HepG2 (cell line): ENCODE results near the gene FIBP. TPM values are rescaled to one million over a fixed set of nuclear protein-coding genes. Genes with fewer than 3 reads are reported as not detected.

Experiments
- FOXO1 ChIP-seq: sonication (generic); formaldehyde crosslinking; IDR thresholded peaks from 2 replicates; pipeline ENCODE4 v1.4.0; 2020; ENCODE audit warnings: missing genetic modification reagents
- SNAI1 ChIP-seq: sonication (generic); formaldehyde crosslinking; IDR thresholded peaks from 2 replicates; pipeline ENCODE4 v1.5.0; 2020; ENCODE audit warnings: mild to moderate bottlenecking, missing genetic modification reagents, borderline replicate concordance
- ZNF446 ChIP-seq: sonication (generic); formaldehyde crosslinking; IDR thresholded peaks from 2 replicates; pipeline ENCODE4 v1.5.0; 2020; ENCODE audit warnings: mild to moderate bottlenecking, missing genetic modification reagents
- ZSCAN25 ChIP-seq: sonication (generic); formaldehyde crosslinking; IDR thresholded peaks from 2 replicates; pipeline ENCODE4 v1.8.0; 2022; ENCODE audit warnings: mild to moderate bottlenecking, missing genetic modification reagents
- polyA plus RNA-seq, 8 experiments: library from polyadenylated mRNA; depleted of rRNA in 3 of 8; stranded (reverse) in 7 of 8; unstranded in 1 of 8; fragments of >200 nt; fragmentation: Illumina TruSeq in 4 of 8; extraction: Trizol in 4 of 8; gene quantifications; 2 replicates each; pipeline versions ENCODE4 v1.2.1 to v1.2.3, GENCODE V29; 2011 to 2016; ENCODE audit warnings: low read depth in 4 of 8, missing spikeins in 1 of 8, mixed read lengths in 1 of 8; ENCODE audit not compliant: insufficient read depth in 1 of 8
- total RNA-seq, 5 experiments: library from RNA; depleted of rRNA; stranded (reverse); fragments of >200 nt; fragmentation: Illumina TruSeq; extraction: Trizol; gene quantifications; 2 replicates each; pipeline ENCODE4 v1.2.3, GENCODE V29; 2016; ENCODE audit warnings: low read depth in 1 of 5
- TF ChIP-seq, protein P1 (sequence below): sonication (generic); formaldehyde crosslinking; IDR thresholded peaks from 2 replicates; pipeline ENCODE4 v1.4.0; 2020; ENCODE audit warnings: missing genetic modification reagents, mild to moderate bottlenecking, borderline replicate concordance
- TF ChIP-seq, protein P2 (sequence below): sonication (generic); formaldehyde crosslinking; IDR thresholded peaks from 2 replicates; pipeline ENCODE4 v1.4.0; 2020; ENCODE audit warnings: missing genetic modification reagents
- TF ChIP-seq, protein P3 (sequence below): sonication (generic); formaldehyde crosslinking; IDR thresholded peaks from 2 replicates; pipeline ENCODE4 v1.4.0; 2020; ENCODE audit warnings: missing genetic modification reagents, low read depth, mild to moderate bottlenecking, borderline replicate concordance

The FIBP gene
- total and polyA plus RNA-seq, 2 of the 13 experiments (the other 11 are each of a cell fraction or from before 2014, with no cell fraction given), result 42.9 to 62.1 TPM

DNA sequence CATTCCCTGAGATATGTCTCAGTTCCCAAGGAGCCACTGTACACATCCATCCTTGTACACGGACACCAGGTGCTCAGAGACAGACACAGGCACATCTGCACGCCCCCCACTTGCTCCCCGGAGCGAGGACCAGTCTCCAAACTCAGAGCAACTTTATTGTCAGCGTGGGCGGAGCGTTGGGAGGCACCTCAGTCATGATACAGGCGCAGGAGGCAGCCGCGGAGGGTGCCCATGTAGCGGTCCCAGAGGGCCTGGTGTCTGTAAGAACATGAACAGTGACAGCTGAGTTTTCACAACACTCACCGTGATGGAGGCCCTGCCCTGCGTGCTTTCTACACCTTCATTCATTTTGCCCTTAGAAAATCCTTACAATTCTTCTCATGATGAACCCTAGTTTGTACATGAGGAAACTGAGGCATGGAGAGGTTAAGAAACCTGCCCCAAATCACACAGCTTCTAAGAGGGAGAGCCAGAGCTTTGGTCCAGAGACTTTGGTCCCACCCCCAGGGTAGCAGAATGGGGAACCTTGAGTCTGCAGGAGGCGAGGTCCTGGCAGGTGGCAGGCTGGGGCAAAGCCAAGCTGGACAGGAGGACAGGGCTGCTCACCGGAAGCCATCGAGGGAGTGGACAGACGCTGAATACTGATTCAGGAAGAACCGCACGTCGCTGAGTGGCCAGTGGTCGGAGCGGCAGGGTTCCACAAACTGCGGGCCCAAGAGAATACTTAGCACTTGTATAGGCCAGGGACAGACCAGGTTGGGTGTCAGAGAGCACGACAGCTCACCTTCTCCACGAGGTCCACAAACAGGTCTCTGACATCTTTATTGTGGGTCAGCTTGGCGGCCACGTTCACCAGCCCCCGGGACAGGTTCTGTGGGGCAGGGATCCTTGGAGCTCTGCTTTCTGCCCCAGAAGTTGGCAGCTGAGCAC lies 4.2 kb downstream of the FIBP start (continued):
- TF ChIP-seq ZNF446 (CRISPR knock-in tag) (no peak), FOXO1 (CRISPR knock-in tag) (no peak), ZSCAN25 (no peak), SNAI1 (CRISPR knock-in tag) (no peak)
- TF ChIP-seq, protein P1, sequence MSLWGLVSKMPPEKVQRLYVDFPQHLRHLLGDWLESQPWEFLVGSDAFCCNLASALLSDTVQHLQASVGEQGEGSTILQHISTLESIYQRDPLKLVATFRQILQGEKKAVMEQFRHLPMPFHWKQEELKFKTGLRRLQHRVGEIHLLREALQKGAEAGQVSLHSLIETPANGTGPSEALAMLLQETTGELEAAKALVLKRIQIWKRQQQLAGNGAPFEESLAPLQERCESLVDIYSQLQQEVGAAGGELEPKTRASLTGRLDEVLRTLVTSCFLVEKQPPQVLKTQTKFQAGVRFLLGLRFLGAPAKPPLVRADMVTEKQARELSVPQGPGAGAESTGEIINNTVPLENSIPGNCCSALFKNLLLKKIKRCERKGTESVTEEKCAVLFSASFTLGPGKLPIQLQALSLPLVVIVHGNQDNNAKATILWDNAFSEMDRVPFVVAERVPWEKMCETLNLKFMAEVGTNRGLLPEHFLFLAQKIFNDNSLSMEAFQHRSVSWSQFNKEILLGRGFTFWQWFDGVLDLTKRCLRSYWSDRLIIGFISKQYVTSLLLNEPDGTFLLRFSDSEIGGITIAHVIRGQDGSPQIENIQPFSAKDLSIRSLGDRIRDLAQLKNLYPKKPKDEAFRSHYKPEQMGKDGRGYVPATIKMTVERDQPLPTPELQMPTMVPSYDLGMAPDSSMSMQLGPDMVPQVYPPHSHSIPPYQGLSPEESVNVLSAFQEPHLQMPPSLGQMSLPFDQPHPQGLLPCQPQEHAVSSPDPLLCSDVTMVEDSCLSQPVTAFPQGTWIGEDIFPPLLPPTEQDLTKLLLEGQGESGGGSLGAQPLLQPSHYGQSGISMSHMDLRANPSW, result no peak
- TF ChIP-seq, protein P2, sequence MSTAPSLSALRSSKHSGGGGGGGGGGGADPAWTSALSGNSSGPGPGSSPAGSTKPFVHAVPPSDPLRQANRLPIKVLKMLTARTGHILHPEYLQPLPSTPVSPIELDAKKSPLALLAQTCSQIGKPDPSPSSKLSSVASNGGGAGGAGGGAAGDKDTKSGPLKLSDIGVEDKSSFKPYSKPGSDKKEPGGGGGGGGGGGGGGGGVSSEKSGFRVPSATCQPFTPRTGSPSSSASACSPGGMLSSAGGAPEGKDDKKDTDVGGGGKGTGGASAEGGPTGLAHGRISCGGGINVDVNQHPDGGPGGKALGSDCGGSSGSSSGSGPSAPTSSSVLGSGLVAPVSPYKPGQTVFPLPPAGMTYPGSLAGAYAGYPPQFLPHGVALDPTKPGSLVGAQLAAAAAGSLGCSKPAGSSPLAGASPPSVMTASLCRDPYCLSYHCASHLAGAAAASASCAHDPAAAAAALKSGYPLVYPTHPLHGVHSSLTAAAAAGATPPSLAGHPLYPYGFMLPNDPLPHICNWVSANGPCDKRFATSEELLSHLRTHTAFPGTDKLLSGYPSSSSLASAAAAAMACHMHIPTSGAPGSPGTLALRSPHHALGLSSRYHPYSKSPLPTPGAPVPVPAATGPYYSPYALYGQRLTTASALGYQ (CRISPR knock-in tag), result no peak
- TF ChIP-seq, protein P3, sequence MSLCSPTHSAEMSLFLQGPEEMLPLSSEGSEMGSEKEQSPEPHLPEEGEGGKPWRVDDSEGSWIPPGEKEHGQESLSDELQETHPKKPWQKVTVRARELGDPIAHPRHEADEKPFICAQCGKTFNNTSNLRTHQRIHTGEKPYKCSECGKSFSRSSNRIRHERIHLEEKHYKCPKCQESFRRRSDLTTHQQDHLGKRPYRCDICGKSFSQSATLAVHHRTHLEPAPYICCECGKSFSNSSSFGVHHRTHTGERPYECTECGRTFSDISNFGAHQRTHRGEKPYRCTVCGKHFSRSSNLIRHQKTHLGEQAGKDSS, result no peak
